SK-N-SH (cell line): ENCODE results near the gene KIAA1549. TPM values are rescaled to one million over a fixed set of nuclear protein-coding genes. Genes with fewer than 3 reads are reported as not detected.

Experiments used
- CTCF ChIA-PET: fragments of 300-600, 350-600 bp; formaldehyde crosslinking; extraction: SDS; loops from one replicate; lab custom pipeline; 2021; lab: Yijun Ruan, JAX
- POLR2A ChIA-PET: fragments of 350-600 bp; sonication (Branson Sonifier 250); formaldehyde crosslinking; extraction: SDS; loops from one replicate; lab custom pipeline; 2020; ENCODE audit warnings: antibody characterized with exemption, inconsistent platforms; lab: Yijun Ruan, JAX
- DNase-seq: peaks from one replicate; pipeline ENCODE4 v3.0.0; 2012
- H2AFZ ChIP-seq: fragments of 200-600 bp; sonication (generic); 2 replicates; pipeline ENCODE4 v1.8.1; 2016; ENCODE audit warnings: antibody characterized with exemption, mild to moderate bottlenecking, low read depth
- H3F3A ChIP-seq: fragments of 200-600 bp; sonication (generic); replicated peaks from 2 replicates; pipeline ENCODE3; 2016; ENCODE audit warnings: antibody characterized with exemption, mild to moderate bottlenecking; ENCODE audit not compliant: insufficient read depth
- H3K27ac ChIP-seq, 2 experiments: fragments of 200-500 bp in 1 of 2; fragments of 200-600 bp in 1 of 2; sonication (Bioruptor generic) in 1 of 2; sonication (generic), shearing (Covaris generic) in 1 of 2; 2 replicates each; pipeline versions ENCODE4 v1.5.1 to v1.6.1; 2014 to 2016; ENCODE audit warnings: low read depth in 2 of 2, inconsistent platforms in 1 of 2, low read length in 1 of 2, mild to moderate bottlenecking in 1 of 2, mixed read lengths in 1 of 2
- H3K27me3 ChIP-seq: fragments of 200-600 bp; sonication (generic), shearing (Covaris generic); 2 replicates; pipeline ENCODE4 v1.6.1; 2016; ENCODE audit warnings: mixed run types; ENCODE audit not compliant: insufficient read depth
- H3K36me3 ChIP-seq, 2 experiments: fragments of 200-500 bp in 1 of 2; fragments of 200-600 bp in 1 of 2; sonication (Bioruptor generic) in 1 of 2; sonication (generic) in 1 of 2; replicated peaks in 1 of 2; 2 replicates each; pipeline versions ENCODE3 to v1.5.1; 2014 to 2016; ENCODE audit warnings: low read length in 1 of 2, mild to moderate bottlenecking in 1 of 2; ENCODE audit not compliant: insufficient read depth in 2 of 2, control insufficient read depth in 1 of 2
- H3K4me1 ChIP-seq, 2 experiments: fragments of 200-500 bp in 1 of 2; fragments of 200-600 bp in 1 of 2; sonication (Bioruptor generic) in 1 of 2; sonication (generic), shearing (Covaris generic) in 1 of 2; 2 replicates each; pipeline versions ENCODE4 v1.5.1 to v1.6.1; 2014 to 2016; ENCODE audit warnings: low read depth in 1 of 2, low read length in 1 of 2, mixed run types in 1 of 2; ENCODE audit not compliant: insufficient read depth in 2 of 2, control insufficient read depth in 1 of 2
- H3K4me2 ChIP-seq: fragments of 200-600 bp; sonication (generic), shearing (Covaris generic); 2 replicates; pipeline ENCODE4 v1.6.1; 2017; ENCODE audit warnings: mixed run types
- H3K4me3 ChIP-seq, 2 experiments: fragments of 200-500 bp in 1 of 2; fragments of 200-600 bp in 1 of 2; sonication (Bioruptor generic) in 1 of 2; sonication (generic), shearing (Covaris generic) in 1 of 2; 2 replicates each; pipeline versions ENCODE4 v1.5.1 to v1.8.1; 2014 to 2016; ENCODE audit warnings: low read depth in 2 of 2, inconsistent platforms in 1 of 2, low read length in 1 of 2, mild to moderate bottlenecking in 1 of 2, mixed read lengths in 1 of 2, moderate library complexity in 1 of 2
- H3K79me2 ChIP-seq: fragments of 200-600 bp; sonication (generic); 2 replicates; pipeline ENCODE4 v1.8.1; 2017; ENCODE audit warnings: mild to moderate bottlenecking; ENCODE audit not compliant: insufficient read depth
- H3K9ac ChIP-seq: fragments of 200-600 bp; sonication (generic); 2 replicates; pipeline ENCODE4 v1.6.1; 2017; ENCODE audit warnings: mixed run types
- H3K9me2 ChIP-seq: fragments of 200-600 bp; sonication (generic); 2 replicates; pipeline ENCODE4 v1.6.1; 2017; ENCODE audit warnings: mixed run types
- H3K9me3 ChIP-seq: fragments of 200-600 bp; sonication (generic); 2 replicates; pipeline ENCODE4 v1.6.1; 2017; ENCODE audit warnings: mixed run types, mild to moderate bottlenecking, moderate library complexity
- H4K20me1 ChIP-seq: fragments of 200-600 bp; sonication (generic); 2 replicates; pipeline ENCODE4 v1.6.1; 2017; ENCODE audit warnings: mild to moderate bottlenecking, mixed run types; ENCODE audit not compliant: insufficient read depth
- CTCF ChIP-seq: fragments of 200-600 bp; sonication (generic); IDR thresholded peaks from 2 replicates; pipeline ENCODE4 v1.6.1; 2017; ENCODE audit warnings: antibody characterized with exemption, mild to moderate bottlenecking, moderate library complexity
- ELF1 ChIP-seq: IDR thresholded peaks from 2 replicates; pipeline ENCODE4 v1.4.0; 2012
- EZH2phosphoT487 ChIP-seq: fragments of 200-600 bp; sonication (generic); IDR thresholded peaks from 2 replicates; pipeline ENCODE4 v1.6.1; 2017; ENCODE audit warnings: low read depth, mixed run types, mild to moderate bottlenecking, antibody characterized with exemption, moderate library complexity, borderline replicate concordance
- FOSL2 ChIP-seq: IDR thresholded peaks from 2 replicates; pipeline ENCODE4 v1.4.0; 2012; ENCODE audit warnings: low read depth, mild to moderate bottlenecking, moderate library complexity, borderline replicate concordance
- FOXJ3 ChIP-seq: sonication (generic); formaldehyde crosslinking; IDR thresholded peaks from 2 replicates; pipeline ENCODE4 v1.5.1; 2020; ENCODE audit warnings: mild to moderate bottlenecking, missing genetic modification reagents
- IRF3 ChIP-seq: fragments of 150-350 bp; IDR thresholded peaks from 2 replicates; pipeline ENCODE4 v1.6.1; 2016; ENCODE audit warnings: mild to moderate bottlenecking, low read depth, low read length
- MEF2A ChIP-seq: IDR thresholded peaks from 2 replicates; pipeline ENCODE4 v1.4.0; 2012; ENCODE audit warnings: low read depth, borderline replicate concordance
- PBX3 ChIP-seq: IDR thresholded peaks from 2 replicates; pipeline ENCODE4; 2012
- POLR2AphosphoS5 ChIP-seq: IDR thresholded peaks from 2 replicates; pipeline ENCODE4 v1.6.1; 2012; ENCODE audit warnings: low read depth, low read length
- RAD21 ChIP-seq: IDR thresholded peaks from 2 replicates; pipeline ENCODE4 v1.6.1; 2012; ENCODE audit warnings: mild to moderate bottlenecking, low read length
- RXRA ChIP-seq: IDR thresholded peaks from 2 replicates; pipeline ENCODE4 v1.4.0; 2012; ENCODE audit warnings: low read depth, mild to moderate bottlenecking, borderline replicate concordance
- USF1 ChIP-seq: IDR thresholded peaks from 2 replicates; pipeline ENCODE4 v1.4.0; 2012; ENCODE audit warnings: low read depth, borderline replicate concordance
- USF2 ChIP-seq: fragments of 150-350 bp; IDR thresholded peaks from 2 replicates; pipeline ENCODE4 v1.6.1; 2017; ENCODE audit warnings: antibody characterized with exemption, low read length, low read depth, borderline replicate concordance
- YY1 ChIP-seq: IDR thresholded peaks from 2 replicates; pipeline ENCODE4 v1.4.0; 2012; ENCODE audit warnings: low read depth, mild to moderate bottlenecking
- ZBTB33 ChIP-seq: IDR thresholded peaks from 2 replicates; pipeline ENCODE4 v1.4.0; 2012; ENCODE audit warnings: low read depth, borderline replicate concordance
- WGBS: methylation state at CpG from one replicate; pipeline ENCODE4 v1.1.6; 2017; ENCODE audit warnings: low lambda C conversion rate; 5-methylcytosine and 5-hydroxymethylcytosine counted together
- polyA plus RNA-seq, 3 experiments: library from polyadenylated mRNA; depleted of rRNA; stranded (reverse); fragments of >200 nt; gene quantifications; 2 replicates each; pipeline ENCODE4 v1.2.3, GENCODE V29; 2012

KIAA1549 gene
- polyA plus RNA-seq, 1 of the 3 experiments (the other 2 are of a cell fraction) = 3.6 TPM

GRCh38 chr7:138821912-138822311 is 159.3 kb downstream of the KIAA1549 start:
- H2AFZ ChIP-seq = no peak overlapping the region
- H3K79me2 ChIP-seq = no peaks in the 10 kb centered on the region
- CTCF ChIA-PET = no interaction called here
- TF ChIP-seq MEF2A (no peak), FOSL2 (no peak), USF2 (no peak), RXRA (no peak), IRF3 (no peak), CTCF (no peak), ZBTB33 (no peak), FOXJ3 (CRISPR knock-in tag) (no peak), RAD21 (no peak), YY1 (no peak), ELF1 (no peak), USF1 (no peak), PBX3 (no peak), EZH2phosphoT487 (no peak), POLR2AphosphoS5 (no peak)
- H3K9ac ChIP-seq = no peak overlapping the region
- H3K4me2 ChIP-seq = no peak overlapping the region
- no peaks in the 10 kb centered on the region for H3K4me1 ChIP-seq
- no peaks in the 10 kb centered on the region; the same call in 1 of the 2 replicates for H3K9me3 ChIP-seq
- no peaks in the 10 kb centered on the region for H3K27me3 ChIP-seq
- H3K27ac ChIP-seq = no peak overlapping the region
- WGBS = 84% methylated on average over 7 of the region's 7 CpGs
- H4K20me1 ChIP-seq = no peaks in the 10 kb centered on the region
- no peak for DNase-seq
- H3K9me2 ChIP-seq = no peaks in the 10 kb centered on the region
- no peaks in the 10 kb centered on the region for H3F3A ChIP-seq
- no peaks in the 10 kb centered on the region for H3K36me3 ChIP-seq
- POLR2A ChIA-PET = no interaction called here
- no peak overlapping the region for H3K4me3 ChIP-seq
